IPS-NIHi11 (cell line): ENCODE results near the gene NEDD1.

Experiments
- DNase-seq: peaks from one replicate; pipeline ENCODE4 v3.0.0; 2012; ENCODE audit warnings: mixed read lengths, low spot score

Gene NEDD1, protein sequence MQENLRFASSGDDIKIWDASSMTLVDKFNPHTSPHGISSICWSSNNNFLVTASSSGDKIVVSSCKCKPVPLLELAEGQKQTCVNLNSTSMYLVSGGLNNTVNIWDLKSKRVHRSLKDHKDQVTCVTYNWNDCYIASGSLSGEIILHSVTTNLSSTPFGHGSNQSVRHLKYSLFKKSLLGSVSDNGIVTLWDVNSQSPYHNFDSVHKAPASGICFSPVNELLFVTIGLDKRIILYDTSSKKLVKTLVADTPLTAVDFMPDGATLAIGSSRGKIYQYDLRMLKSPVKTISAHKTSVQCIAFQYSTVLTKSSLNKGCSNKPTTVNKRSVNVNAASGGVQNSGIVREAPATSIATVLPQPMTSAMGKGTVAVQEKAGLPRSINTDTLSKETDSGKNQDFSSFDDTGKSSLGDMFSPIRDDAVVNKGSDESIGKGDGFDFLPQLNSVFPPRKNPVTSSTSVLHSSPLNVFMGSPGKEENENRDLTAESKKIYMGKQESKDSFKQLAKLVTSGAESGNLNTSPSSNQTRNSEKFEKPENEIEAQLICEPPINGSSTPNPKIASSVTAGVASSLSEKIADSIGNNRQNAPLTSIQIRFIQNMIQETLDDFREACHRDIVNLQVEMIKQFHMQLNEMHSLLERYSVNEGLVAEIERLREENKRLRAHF

DNA sequence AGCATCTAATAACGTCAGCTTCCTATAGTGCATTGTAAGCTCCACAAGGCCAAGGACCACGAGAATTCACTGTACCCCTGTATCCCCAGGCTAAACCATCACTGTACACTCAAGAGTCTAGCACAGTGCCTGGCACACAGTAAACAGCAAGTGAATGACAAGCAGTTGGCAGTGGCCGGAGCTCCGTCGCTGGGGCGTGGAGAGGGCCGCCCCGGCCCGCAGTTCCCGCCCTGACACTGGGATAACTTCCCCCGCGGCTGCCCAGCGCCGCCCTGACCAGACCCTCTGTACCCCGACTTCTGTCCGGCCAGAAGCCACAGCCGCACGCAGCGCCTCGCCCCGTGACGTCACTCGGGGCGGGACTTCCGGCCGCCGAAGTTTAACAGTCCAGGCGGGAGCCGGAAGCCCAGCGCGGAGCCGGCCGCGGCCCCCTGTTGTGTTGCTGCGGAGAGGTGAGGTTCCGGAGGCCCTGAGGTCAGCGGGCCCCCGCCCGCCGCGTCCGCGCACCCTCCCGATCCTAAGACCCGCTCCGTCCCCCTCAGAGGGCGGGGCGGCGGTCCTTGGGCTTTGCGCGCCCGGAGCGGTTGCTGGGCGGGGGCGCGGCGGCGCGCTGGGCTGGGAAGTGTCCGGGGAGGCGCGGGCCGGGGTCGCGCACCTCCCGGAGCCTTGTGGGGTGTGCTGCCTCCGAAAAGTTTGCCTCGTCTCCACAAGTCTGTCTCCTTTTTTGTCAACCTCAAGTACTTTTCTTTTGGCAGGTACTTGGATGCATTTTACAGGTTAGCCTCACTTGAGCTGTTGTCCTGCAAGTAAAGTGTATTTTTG lies at the start of gene NEDD1:
NEDD1 (plus strand) TSS at position 409 of the 822 bp plus-strand sequence. CDS start 2,503 bp downstream, outside the sequence.
- peak; percentile 94 for DNase-seq

DNA sequence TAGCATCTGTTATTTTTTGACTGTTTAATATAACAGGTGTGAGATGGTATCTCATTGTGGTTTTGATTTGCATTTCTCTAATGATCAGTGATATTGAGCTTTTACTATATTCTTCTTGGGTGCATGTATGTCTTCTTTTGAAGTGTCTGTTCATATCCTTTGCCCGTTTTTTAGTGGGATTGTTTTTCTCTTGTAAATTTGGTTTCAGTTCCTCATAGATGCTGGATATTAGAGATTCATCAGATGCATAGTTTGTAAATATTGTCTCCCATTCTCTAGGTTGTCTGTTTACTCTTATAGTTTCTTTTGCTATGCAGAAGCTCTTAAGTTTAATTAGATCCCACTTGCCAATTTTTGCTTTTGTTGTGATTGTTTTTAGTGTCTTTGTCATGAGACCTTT lies 48.9 kb upstream of the NEDD1 start:
- DNase-seq: no peak

DNA sequence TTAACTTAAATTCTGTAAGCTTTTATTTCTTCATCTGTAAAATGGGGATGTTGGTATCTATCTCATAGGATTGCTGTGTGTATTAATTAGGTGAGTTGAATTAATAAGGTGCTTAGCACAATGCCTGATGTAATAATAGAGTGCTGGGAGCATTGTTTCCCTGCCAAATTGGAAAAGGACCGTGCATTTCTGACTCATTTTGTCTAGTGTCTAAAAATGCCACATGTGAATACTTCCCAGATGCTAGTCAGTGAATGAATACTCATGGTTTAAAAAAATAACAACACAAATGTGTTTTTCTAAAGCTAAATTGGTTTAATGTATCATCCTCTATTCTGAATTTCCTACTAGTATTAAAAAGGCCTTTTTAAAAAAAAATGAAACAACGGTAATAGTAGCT lies 45.4 kb upstream of the NEDD1 start:
- no peak for DNase-seq

DNA sequence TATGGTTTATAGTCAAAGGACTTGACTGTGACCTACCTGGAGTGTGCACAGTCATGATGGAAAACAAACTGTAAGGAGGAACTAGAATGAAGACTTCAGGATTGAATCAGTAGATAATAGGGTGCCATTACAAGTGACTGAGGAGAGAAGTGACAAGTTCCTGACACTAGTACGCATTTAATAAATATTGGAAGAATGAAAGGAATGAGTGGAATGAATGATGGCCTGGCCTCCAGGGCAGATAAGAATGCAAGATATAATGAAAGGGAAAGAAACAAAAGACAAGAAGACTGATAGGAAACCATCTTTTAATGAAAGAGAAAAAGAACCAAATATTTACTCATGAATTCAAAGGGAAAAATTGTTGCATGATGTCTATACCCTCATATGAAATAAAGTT lies 44.7 kb upstream of the NEDD1 start:
- no peak for DNase-seq

DNA sequence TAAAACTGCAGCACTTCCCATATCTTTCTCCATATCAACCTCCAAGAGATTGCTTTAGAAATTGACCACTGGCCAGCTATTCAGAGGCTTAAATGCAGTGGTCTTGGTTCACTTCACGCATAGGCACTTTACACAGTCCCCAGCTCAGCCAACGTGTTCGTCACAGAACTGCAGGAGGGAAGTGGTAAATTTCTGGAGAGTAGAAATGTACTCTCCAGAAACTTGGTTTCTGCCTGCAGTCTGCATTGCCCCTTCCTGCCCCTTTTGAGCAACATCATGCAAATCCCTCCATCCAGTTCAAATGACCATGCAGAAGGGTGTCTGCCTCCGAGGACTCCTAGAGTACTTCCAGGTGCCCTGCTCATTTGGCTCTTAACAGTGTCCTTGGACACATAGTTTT lies 42.7 kb upstream of the NEDD1 start:
- no peak for DNase-seq

DNA sequence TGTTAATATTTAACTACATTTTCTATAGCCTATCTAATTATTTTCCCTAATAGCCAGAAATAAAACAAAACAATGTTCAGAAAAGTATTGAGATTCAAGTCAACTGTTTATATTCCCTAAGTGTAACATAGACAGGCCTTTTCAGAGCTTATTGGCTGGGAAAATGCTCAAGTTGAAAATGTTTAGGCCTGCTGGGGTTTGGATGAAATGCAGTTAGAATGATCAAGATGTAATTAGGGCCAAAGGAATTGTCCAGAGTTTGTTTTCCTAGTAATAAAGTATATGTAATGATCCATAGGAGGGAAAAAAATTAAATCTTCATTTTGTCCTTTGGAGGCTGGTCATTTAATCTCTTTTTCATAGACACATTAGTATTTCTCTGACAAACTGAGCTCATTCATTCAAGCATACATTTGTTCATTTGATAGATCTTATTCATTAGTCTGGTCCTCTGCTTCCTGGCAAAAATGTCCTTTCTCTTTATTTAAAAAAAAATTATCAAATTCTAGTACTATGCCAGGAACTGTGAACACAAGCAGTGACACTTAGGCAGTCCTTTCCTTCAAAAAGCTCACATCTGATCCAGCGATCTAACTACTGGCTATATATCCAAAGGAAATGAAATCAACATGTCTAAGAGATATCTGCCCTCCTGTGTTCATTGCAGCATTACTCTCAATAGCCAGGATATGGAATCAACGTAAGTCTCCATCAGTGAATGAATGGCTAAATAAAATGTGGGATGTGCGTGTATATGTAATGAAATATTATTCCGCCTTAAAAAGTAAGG lies 40.1 kb upstream of the NEDD1 start:
- no peak for DNase-seq

DNA sequence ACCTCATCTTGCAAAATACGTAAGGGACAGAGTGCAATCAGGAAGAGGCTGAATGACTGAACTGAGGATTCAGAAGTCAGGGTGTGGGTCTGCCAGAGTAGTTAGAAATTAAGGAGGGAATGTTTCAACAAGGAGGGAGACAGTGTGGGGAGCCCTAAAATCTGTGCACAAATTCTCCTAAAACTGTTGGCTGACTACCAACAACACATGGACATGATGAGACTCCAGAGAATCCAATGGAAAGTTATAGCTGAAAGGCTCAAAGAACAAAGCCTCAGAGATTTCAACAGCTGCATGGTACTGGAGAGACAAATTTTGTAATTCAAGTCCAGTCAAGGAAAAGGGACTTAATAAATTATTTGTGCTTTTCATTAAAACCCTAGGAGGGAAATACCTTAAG lies 36.1 kb upstream of the NEDD1 start:
- no peak for DNase-seq

DNA sequence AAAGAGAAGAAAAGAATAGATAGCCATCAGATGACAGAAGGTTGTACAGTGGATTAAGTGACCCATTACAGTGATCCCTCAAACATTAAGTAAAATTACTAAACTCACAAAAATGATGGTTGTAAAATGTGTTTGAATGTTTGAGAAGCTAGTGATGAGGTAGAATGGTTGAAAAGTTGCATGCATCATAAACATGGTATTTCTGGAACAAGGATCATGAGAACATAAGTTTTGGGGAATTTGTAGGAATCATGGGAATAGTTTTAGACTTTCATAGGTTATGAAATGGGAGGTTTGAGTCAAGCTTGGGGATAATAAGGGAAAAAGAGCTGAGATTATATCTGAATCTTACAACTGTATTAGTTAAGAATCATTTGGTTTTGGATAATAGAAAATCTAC lies 34.1 kb upstream of the NEDD1 start:
- no peak for DNase-seq

DNA sequence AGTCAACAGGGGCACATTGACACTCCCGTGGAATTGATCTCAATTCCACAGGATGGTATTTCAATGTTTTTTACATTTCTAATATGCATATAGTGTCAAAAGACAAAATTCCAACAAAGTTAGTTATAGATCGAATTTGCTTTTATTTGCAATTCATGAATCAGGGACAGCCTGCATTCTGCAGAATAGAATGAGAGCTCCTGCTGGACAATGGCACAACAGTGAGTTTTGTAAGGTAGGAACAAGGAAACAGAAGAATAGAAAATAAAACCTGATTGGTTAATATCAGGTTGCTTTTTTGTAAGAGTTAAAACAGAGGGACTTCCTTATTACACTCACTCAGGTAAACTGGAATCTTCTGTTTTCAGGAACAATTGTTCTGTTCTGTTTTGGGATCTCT lies 32.8 kb upstream of the NEDD1 start:
- no peak for DNase-seq

DNA sequence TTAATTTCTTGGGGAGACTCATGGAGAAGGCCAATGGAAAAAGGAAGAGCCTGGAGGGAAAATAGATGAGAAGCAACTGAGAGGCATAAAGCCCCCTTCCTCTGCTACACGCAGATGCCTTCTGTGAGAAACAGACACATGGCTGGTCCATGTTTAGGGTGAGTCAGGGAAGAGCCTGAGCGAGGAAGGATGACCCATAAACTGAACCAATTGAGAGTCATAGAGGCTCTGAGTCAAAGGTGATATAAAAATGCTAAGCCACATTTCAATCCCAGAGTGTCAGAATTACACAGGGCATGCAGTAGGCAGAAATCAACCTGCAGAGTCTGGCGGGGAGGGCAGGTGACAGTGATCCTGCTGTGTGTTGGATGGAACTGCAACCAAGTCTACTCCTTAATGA lies 30.1 kb upstream of the NEDD1 start:
- DNase-seq: no peak

DNA sequence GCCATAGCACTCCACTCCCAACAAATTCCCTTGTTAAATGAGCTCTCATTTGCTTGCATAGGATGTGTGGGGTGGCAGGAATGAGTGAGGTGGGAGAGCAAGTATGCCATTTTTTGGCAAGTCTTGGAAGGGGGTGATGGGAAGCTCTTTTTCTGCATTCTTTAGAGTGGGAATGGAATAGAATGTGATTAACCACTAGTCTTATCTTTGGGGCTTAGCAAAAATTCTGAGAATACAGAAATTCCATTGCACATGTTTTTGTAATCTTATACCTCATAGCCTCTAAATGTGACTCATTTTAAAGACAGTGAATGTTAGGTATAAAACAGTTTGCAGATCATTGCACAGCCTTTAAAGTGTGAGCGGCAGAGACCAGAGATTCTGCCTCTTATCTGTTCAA lies 28.4 kb upstream of the NEDD1 start:
- DNase-seq: no peak

DNA sequence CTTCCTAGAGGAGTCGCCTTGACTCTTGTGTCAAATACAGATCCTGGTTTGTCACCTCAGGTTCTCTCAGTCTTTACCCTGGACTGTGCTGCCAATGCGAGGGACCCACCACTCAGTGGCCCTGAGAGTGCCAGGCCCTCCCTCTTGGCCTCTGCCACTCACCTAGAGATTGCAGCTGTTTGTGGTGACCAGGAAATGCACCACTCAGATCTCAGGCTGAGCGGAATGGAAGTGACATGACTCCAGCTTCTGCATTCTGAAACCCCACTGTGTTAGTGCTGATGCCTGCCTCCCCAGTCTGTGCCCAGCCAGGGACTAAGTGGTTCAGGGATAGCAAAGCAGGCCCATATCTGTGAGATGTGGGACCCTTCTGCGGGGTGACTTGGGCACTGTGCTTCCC lies 27.8 kb upstream of the NEDD1 start:
- no peak for DNase-seq

DNA sequence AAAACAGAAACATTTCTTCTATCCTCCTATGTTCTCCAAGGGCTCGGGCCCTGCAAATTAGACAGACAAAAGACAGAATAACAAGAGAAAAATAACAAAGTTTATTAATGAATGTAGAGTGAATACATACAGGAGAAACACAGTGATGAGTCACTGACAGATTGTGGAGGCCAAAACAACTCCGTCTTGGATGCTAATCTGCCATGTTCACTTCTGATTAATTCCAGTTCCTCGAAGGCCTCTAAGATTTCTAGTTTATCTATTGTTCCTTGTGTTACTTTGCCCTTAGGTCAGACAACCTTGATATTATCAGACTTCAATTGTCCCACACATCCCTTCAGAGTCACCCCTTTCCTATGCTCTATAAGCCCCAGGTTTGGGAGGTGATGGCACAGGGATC lies 26.8 kb upstream of the NEDD1 start:
- DNase-seq: no peak

DNA sequence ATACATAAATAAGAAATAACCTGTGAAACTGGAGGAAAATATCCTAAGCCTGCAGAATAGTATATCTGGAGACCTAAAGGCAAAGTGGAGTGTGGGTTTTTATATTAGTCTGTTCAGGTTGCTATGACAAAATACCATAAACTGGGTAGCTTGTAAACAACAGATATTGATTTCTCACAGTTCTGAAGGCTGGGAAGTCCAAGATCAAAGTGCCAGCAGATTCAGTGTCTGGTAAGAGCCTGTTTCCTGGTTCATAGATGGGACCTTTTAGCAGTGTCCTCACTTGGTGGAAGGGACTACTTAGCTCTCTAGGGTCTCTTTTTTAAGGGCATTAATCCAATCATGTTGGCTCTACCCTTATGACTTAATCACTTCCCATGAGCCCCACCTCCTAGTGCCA lies 25.4 kb upstream of the NEDD1 start:
- no peak for DNase-seq

DNA sequence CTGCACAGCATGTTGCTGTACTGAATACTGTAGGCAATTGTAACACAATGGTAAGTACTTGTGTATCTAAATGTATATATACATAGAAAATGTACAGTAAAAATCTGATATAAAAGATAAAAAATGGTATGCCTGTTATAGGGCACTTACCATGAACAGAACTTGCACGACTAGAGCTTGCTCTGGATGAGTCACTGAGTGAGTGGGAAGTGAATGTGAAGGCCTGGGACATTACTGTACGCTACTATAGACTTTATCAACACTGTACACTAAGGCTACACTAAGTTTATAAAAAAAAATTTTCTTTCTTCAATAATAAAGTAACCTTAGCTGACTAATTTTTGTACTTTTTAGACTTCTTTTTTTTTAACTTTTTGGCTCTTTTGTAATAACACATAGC lies 24.2 kb upstream of the NEDD1 start:
- DNase-seq: no peak

DNA sequence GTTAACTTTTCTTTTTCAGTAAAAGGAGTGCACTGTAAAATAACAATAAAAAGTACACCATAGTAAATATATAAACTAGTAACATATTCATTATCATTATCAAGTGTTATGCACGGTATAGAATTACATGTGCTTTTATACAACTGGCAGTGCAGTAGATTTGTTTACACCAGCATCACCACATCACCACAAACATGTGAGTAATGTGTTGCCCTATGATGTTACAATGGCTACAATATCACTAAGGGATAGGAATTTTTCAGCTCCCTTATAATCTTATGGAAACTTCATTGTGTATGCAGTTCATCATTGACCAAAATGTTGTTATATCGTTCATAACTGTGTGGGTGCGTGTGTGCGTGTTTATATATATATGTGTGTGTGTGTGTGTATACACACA lies 23.5 kb upstream of the NEDD1 start:
- no peak for DNase-seq

DNA sequence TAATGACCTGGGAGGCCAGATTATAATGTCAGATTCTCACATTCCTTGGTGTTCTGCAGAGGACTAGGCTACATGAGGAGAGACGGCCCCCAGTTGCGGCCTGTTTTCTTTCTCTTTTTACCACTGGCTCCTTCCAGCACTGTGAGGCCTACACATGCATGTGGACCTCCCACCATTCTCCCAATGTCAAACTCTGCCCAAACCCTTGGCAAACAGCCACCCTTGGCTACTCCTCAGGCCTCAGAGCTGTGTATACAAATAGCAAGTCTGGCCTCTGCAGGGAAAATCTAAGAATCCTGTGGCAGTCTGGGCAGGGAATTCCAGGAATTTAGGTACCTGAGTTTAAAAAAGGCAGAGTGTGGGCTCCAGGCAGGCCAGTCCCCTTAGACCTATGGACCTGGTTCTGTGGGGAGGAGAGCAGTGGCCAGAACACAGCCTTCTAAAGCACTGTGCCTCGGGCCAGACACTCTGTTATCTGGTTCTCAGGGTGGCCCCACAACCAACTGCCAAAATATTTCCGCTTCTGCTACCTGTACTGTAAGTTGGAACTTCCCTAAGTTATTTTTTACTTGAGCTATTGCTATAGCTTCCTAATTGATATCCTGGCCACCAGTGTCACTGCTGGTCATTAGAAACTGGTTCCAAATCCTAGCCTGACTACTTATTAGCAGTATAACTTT lies 19.9 kb upstream of the NEDD1 start:
- peak; percentile 28 for DNase-seq

DNA sequence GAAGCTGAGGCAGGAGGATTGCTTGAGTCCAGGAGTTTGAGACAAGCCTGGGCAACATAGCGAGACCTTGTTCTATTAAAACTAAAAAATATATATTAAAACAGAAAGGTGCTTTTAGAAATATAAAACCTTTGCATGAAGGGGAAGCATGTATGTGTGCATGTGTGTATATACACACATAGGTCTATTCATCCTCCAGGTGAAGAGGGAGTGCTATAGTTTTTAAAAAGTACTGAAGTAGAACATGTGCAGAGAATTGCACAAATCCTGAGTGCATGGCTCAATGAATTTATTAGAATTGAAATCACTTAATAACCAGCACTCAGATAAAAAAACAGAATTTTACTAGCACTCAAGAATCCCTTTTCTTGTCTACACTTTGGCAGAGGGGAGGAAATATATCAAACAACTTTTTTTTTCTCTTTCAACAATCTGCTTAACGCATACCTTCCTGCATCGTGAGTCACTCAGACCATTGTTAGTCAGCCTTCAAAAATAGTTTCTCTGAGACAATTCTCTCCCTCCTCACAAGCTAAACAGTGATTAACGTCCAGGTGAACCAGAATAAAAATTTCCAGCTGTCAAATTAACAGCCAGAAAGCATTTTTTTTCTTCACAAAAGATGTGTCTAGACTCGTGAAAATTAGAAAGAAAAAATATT lies 17.7 kb upstream of the NEDD1 start:
- peak; percentile 15 for DNase-seq

DNA sequence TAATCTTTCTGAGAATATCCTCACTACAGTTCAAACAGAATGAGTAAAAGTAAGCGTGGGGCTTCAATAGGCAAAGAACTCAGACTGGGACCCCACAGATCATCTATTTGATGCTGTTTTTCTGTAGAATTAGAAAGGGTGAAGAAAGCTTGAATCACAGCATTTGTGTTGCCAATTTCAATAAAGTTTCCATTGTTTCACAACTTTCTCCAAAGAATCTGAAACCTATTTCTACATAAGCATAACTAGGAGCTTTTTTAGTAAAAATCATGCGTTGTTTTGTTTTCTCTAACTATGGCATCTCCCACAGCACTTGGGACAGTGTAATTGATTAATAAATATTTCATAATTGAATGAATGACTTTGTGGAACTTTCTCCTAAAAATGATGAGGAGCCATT lies 16.7 kb upstream of the NEDD1 start:
- DNase-seq: no peak

DNA sequence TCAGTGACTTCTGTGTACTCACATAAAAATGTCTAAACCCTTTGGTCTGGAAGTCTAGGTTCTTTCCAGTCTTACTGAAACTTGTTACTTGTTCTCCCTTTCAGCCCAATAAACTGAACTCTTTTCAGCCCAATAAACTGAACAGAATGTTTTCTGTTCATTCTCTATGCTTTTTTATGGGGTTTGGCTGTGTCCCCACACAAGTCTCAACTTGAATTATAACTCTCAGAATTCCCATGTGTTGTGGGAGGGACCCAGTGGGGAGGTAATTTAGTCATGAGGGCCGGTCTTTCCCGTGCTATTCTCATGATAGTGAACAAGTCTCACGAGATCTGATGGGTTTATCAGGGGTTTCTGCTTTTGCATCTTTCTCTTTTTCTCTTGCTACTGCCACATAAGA lies 15.0 kb upstream of the NEDD1 start:
- DNase-seq: no peak

DNA sequence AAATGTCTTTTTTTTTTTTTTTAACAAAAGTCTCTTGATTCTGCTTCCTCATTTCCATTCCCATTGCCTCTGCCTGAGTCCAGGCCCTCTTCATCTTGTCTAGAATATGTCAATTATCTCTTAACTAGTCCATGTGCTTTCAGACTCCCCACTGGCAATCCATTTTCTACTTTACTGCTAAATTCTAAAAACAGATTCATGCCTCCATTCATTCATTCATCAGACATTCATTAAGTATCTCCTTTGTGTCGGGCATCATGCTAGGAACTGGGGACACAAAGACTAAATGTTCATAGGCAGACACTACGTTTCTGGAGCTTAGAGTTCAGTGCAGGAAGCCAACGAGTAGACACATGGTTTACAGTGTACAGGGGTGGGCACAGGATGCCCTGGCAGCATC lies 9.6 kb upstream of the NEDD1 start:
- DNase-seq: no peak
